GM21529 (cell line): Measurements from ENCODE around the gene DUOX2.
"Not testable (repeated sequence)": the region's sequence is repeated elsewhere in the genome, so short reads cannot be mapped to it uniquely, and the experiment has no call there.

Experiments used
- ATAC-seq: cut with Tn5 transposase; IDR thresholded peaks from one replicate; pipeline ENCODE4 v1.9.1; 2021; ENCODE audit not compliant: unreplicated experiment

Gene DUOX2

DNA sequence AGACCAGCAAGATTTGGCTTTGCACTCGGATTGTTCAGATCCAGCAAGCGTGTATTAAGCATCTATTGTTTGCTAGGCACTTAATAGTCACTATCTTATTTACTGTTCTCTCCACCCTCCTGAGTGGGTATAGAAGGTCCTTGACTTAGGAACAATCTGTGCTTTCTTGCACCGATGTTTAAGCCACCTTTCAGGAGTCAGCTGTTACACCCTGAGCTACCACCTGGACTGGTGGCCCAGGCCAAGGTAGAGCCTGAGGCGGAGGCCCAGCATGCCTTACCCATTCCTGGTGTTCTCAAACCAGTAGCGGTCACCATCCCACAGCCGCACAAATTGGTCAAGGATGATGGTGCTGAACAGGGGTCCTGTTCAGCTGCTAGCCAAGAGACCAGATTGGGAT lies 25.8 kb upstream of the DUOX2 start:
- no peak for ATAC-seq

DNA sequence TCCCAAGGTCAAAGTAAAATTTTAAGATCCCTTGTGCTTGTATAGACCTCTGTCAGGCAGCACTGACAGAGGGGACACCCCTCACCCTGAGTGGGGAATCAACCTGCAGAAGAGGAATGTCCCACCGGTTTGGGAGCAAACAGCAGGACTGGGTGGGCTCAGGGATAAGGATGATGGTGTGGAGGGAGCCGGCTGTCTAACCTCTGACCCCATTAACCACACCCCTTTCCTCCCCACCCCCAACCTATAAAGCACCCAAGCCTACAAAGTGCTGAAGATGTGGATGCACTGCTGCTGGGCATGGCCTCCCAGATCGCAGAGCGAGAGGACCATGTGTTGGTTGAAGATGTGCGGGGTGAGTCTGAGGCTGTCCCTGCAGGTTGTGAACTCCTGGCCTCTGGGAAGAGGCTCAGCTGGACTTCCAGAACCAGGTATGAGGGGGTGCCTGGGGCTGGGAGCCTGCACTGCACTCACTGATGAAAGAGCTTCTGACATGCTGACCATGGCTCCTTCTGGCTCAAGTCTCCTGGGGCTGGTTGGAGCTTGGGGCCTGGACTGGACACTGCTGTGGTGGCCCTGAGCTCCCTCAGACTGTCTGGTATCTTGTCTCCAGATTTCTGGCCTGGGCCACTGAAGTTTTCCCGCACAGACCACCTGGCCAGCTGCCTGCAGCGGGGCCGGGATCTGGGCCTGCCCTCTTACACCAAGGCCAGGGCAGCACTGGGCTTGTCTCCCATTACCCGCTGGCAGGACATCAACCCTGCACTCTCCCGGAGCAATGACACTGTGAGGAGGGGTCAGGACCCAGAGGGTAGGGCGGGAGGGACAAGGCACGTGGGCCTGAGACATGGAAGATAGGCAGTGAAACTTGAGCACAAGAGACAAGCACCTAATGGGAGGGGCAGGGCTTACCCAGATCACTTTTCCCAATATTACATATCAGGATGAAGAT lies 25.1 kb upstream of the DUOX2 start:
- ATAC-seq = no peak

DNA sequence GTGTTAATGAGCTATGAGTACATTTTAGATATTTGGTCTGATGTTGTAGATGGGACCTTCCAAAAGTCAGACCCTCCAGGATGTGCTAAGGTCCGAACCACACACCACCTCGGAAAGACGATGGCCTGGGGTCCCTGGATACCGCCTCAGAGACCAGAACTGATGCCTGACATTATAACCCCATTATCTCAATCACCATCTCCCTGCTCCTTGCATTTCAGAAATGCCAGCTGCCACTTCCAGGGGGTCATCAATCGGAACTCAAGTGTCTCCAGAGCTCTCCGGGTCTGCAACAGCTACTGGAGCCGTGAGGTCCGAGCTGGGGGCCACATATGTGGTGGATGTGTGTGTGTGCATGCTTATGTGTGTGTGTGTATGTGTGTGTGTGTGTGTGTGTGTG lies 23.7 kb upstream of the DUOX2 start:
- ATAC-seq = no peak

DNA sequence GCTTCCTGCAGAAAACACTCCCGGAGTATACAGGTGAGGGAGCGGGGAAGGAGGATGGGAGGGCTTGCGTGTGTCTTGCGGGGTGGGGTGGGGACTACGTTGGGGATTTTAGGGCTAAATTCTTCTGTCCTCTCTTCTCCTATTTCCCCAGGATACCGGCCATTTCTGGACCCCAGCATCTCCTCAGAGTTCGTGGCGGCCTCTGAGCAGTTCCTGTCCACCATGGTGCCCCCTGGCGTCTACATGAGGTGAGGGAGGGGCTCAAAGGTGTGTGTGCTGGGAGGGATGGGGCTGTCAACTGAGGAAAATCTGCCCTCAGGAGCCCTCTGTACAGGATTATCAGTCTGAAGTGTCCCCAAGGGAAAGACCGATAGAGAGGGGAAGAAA lies 22.4 kb upstream of the DUOX2 start:
- no peak for ATAC-seq

DNA sequence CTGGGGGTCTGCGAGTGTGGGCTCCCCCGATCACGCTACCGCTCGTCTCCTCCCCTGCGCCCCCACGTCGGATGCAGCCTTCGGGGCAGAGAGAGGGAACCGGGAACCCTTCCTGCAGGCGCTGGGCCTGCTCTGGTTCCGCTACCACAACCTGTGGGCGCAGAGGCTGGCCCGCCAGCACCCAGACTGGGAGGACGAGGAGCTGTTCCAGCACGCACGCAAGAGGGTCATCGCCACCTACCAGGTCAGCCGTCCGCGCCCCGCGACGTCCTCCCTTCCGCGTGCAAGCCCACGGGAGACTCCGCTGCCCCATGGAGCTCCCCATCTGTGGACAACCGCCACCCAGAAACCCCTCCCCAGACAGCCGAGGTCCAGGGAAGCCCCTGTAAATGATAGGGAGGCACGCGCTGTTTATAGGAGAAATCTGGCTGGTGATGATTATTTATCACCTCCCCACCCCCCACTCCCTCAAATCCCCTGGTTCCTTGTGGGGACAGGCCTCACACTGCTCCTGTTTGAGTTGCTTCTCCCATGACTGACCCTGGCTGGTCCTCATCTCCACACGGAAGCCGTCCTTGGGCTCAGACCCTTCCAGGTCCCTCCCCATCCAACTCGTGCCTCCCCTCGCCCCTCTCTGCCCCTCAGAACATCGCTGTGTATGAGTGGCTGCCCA lies 21.9 kb upstream of the DUOX2 start:
- ATAC-seq = not testable (repeated sequence)

DNA sequence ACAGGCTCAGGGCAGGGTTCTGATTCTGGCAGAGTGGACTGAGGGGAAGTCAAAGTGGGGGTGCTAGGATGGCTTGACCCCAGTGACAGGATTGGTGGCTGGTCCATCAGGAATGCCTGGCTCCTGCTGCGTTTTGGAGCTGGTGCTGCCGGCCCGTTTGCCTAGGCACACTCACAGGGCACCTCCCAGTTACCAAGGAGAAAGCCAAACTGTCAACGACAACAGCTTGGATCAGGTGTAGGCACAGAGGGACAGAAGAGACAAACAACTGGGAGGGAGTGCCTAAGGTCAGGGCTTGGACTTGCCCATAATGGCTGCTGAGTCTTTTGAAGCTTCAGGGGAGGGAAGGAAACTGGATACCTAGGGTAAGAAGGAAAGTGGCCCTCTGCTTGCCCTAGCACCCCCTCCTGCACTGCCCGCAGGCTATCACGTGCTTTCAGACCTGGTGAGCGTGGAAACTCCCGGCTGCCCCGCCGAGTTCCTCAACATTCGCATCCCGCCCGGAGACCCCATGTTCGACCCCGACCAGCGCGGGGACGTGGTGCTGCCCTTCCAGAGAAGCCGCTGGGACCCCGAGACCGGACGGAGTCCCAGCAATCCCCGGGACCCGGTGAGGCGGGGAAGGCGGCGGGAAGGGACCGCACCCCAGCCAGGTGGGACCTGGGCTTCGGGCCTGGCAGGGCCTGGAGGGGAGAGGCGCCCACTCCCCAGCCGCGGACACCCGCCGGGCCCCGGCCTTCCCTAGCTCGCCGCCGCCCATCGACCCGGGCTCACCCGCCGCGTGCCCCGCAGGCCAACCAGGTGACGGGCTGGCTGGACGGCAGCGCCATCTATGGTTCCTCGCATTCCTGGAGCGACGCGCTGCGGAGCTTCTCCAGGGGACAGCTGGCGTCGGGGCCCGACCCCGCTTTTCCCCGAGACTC lies 21.0 kb upstream of the DUOX2 start:
- ATAC-seq = no peak

DNA sequence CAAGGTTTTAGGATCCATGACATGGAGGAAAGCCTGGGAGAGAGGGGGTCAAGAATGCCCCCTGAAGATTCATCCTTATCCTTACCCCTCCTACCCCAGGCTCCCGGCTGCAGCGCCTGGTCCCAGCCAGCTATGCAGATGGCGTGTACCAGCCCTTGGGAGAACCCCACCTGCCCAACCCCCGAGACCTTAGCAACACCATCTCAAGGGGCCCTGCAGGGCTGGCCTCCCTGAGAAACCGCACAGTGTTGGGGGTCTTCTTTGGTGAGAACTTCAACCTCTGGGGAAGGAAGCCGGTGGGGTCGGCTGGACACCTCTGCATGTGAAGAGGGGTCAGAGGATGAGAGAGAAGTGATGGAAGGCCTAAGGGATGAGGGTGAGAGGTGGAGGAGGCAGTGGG lies 20.1 kb upstream of the DUOX2 start:
- no peak for ATAC-seq

DNA sequence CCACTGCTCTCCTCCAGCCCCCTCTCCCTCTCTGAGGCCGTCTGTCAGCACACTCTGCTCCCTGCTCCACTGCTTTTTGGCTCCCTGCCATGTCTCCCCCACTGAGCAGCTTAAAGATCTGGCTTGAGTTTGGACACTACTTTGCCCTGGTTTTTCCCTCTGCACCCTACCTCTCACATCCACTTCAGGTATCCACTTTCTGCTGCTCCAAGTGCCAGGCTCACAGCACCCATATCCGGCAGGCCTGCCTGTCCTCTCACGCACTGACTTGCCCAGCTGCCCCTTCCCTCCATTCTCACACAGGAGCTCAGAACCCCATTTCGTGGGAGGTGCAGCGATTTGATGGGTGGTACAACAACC lies 19.6 kb upstream of the DUOX2 start:
- ATAC-seq = no peak

DNA sequence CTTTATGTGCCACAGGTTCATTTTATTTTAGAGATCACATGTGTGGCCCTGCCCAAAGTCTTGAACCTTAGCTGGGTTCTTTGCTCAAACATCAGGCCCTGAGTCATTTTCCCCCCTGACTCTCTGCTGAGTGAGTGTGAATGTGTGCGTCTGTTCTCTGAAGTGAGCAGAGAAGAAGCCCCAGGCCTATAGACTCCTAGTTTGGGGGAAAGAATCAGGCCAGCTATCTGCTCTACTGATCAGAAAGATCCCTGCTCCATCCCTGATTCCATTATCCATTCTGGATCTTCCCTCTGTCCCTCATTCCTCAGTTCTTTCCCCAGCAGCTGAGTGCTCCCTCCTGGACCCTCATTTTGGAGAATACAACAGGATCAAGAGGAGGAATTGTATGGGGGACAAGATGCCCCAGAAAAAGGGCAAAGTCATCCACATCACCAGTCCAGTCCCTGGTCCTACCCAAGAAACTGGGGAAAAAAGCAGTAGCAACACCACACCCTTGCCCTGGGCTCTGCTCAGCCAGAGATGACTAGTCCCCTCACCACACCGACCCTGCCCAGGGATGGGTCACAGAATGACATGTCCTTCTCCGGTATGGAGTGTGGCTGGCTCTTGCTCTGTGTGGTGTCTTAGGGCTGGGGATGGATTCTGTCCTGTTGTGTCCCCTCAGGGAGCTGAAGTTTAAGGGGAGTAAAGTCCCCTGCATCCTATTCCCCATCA lies 19.0 kb upstream of the DUOX2 start:
- ATAC-seq = no peak

DNA sequence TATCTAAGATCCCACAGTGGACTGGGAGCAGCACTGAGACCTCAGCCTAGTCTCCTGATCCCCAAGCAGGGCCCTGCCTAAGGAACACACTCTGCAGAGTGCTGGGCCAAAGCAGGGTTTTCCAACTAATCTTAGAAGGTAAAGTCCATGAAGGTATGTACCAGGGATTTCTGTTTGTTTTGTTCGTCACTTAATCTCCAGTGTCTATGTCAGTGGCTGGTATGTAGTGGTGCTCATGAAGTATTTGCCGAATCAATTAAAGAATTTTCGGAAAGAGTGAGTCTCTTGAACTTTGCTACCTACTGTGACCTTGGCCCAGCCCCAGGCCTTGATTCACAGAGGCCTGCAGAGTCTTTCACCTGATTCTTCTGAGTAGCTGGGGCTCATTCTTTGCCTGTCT lies 17.5 kb upstream of the DUOX2 start:
- no peak for ATAC-seq

DNA sequence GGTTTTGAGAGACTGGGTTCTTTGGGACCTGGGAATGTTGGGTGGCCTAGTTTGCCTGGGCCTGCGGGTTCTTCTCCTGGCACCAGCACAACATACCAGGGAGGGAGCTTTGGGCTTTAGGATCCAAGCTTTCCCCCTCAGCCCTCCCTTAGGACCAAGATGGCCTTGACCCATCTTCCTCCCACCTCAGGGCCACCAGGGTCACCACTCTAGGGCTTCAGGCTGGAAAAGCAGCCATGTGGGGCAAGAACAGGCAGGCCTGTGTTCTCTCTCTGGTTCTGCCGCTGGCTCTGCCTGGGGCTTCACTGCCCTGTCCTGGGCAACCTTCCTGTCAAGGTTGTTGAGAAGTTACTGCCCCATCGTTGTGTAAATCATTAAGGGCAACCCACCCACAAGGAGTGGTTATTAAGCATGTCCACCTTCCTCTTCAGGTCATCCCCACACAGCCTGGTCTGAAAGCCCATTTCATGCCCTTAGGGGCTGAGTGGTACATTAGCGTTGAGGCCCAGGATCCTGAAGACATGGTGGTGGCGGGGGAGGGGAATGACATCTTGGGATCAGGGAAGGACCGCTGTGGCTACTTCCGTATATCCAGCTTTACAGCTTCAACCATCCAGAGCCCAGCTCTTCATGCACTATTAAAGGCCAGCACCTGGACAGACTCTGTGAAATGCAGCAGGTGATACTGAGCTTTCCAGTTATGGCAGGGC lies 16.5 kb upstream of the DUOX2 start:
- no peak for ATAC-seq

DNA sequence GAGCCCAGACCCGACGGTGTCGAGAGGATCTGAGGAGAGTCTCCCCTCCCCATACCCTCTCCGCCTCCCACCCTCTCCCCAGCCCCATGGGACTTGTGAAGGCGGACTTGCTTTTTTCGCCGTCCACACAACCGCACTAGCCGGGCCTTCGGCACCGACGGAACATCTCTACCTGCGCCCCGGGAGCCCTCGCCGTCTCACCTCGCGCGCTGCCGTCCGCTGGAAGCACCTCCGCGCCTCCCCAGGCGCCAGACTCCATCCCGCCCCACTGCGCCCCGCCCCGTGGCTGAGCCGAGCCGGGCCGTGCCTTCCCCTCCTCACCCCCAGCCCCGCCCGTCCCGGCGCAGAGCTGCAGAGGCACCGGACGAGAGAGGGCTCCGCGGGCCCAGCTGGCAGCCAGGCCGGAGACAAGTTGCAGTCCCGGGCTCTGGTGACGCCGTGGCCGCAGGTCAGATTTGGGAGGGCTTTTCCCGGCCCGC lies 15.7 kb upstream of the DUOX2 start, which contains the start of the genes DUOX1 and DUOXA1:
Gene DUOX1, plus strand, starts transcription at position 344 of the 479 bp plus-strand sequence. CDS start 1,973 bp downstream, outside the sequence.
Gene DUOXA1, minus strand, starts transcription at position 229 of the 479 bp plus-strand sequence. CDS start 6,865 bp downstream, outside the sequence.
- ATAC-seq = no peak

DNA sequence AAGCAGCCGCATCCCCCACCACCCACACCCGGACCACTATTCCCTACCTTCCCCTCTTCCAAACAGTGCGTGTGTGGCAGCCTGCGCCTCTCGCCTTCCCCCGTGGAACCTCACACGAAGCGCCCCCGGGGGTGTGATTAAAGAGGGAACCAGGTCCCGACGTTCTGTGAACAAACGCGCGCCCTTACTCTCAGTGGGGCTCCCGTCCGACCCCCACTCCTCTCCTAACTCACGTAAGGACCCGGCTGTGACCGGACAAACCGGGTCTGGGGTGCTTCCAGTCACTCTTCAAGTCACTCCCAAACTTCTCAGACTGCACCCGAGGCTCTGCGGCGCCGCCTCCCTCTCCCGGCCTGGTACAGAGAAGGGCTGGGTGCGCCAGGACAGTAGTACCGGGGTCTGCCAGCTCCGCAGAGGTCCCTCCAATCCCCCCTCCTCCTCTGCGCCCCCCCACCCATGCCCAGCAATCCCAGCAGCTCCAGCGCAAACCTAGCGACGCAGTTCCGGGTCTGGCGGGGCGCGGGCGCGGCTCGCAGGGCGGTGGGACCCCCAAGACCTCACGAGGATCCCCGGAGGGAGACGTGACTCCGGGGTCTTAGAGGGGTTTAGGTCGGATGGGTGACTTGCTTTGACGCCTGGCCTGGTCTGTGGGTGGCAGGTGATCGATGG lies 15.1 kb upstream of the DUOX2 start:
- no peak for ATAC-seq

DNA sequence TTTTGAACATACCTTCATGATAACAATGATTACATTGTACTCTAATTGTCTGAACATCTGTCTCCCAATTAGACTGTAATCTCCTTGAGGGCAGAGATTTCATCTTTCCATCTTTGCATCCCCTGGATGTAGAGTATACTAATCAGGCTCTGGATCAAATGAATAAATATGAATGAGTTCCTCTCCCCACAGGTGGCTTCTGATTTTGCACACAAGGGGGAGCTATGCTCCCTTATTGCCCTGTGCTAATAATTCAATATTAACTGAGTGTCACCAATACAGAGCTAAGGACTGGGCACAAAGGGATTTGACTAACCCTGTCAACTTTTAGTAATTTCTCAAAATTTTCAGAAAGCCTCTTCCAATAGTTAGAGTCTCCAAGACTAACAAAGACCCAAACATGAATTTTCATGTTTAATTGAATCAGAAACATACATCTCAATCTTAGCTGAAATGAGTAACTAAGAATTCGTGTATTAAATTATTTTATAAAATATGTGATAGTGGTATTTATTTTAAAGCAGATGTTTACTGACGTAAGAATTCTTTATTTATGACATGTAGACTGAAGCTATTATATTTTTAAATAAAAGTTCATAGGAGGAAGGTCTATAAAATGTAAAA lies 12.7 kb upstream of the DUOX2 start:
- no peak for ATAC-seq

DNA sequence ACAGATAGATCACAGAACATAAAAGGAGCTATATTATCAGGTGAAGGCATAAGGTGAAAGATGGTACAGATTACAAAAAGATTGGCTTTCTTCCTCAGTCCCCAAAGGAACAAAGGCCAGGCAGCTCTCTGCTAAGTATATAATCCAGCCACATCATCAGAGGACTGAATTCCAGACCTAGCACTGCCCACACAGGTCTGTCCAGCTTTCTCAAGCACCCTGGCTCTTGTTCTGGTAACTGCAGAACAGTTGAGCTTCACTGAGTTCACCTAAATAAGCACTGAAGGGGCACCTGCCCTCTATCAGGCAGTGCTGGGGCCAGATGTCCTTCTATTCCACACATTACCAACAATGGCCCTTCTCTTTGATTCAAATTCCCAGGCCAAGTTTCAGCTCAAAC lies 9.4 kb upstream of the DUOX2 start:
- no peak for ATAC-seq

DNA sequence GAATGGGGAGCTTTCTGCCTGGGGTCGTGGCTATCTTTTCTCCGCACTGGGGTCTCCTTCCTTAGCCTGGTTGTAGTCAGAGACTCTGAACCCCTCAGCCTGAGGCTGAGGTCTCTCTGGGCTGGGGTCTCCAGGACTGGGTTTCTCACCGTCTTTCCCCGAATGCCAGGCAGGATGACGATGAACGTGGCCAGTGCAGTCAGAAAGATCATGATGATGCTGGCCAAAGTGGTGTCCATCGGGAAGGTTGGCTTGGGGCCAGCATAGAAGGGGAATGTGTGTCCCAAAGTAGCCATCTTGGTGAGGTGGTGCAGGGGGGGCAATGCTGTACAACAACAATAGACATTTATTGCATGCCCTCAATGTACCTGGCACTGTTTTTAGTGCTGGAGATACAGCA lies 8.7 kb upstream of the DUOX2 start:
- no peak for ATAC-seq

DNA sequence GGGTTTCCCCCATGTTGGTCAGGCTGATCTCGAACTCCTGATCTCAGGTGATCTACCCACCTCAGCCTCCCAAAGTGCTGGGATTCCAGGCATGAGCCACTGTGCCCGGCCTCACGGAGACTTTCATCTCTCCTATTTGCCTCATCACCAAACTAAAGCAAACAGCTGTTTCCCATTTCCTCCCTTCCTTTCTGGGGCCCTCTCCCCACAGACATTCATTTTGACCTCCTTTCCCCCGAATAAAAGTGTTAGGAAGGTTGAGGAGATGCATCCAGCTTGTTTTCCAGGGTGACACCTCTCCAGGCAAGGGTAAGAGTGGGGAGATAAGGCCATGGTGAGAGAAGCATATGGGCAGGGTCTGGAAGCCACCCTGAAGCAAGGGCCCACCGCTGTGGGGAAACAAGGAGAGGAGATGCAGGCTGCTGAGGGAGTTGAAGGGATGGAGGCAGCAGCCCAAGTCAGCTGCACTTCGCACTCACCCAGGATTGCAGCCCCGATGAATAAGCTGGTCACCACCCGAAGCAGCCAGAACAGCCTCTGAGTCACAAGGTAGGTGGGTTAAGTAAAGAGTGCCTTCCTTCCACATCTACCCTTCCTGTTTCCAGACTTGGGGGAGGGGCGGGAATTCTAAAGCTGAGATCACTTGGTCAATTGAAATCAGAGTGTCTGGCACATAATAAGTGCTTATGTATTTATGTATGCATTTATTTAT lies 7.9 kb upstream of the DUOX2 start:
- no peak for ATAC-seq

DNA sequence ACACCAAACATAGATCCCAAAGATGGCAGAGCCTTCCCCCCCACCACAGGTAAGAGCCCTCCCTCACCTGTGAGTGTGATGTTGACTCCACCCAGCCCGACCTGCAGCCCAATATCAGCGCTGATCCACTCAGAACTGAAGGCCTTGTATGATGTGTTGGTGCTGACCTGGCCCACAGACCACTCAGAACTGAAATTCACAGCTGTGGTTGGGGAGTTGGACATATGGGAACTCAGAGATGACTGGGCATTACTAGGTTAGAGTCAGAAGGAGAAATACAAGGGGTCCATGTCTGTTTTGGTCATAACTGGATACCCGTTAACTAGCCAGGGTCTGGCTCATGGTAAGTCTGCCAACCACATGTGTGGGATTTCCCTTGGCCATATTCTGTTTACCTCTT lies 7.0 kb upstream of the DUOX2 start:
- no peak for ATAC-seq
